Smooth muscle cell (in vitro differentiated cells): ENCODE results near the gene MTRFR. TPM values are rescaled to one million over a fixed set of nuclear protein-coding genes. Genes with fewer than 3 reads are reported as not detected.
"Not testable (repeated sequence)": the region's sequence is repeated elsewhere in the genome, so short reads cannot be mapped to it uniquely, and the experiment has no call there.

Source experiments
- DNase-seq: peaks from one replicate; lab custom pipeline; 2025; ENCODE audit not compliant: unreplicated experiment; lab: John Stamatoyannopoulos, UW
- H2AFZ ChIP-seq: fragments of 200-600 bp; sonication (generic); 2 replicates; pipeline ENCODE4 v1.6.0; 2016; ENCODE audit warnings: antibody characterized with exemption, low read depth, mild to moderate bottlenecking
- H3F3A ChIP-seq: fragments of 200-600 bp; sonication (generic); 2 replicates; pipeline ENCODE4 v1.6.0; 2017; ENCODE audit warnings: antibody characterized with exemption, low read depth
- H3K27ac ChIP-seq: fragments of 200-600 bp; sonication (generic); 2 replicates; pipeline ENCODE4 v1.5.1; 2016; ENCODE audit warnings: low read depth, mild to moderate bottlenecking
- H3K27me3 ChIP-seq: fragments of 200-600 bp; sonication (generic); 2 replicates; pipeline ENCODE4 v1.6.1; 2016; ENCODE audit warnings: low read depth, mild to moderate bottlenecking
- H3K36me3 ChIP-seq: fragments of 200-600 bp; sonication (generic); 2 replicates; pipeline ENCODE4 v1.5.1; 2016; ENCODE audit warnings: low read depth
- H3K4me1 ChIP-seq: fragments of 200-600 bp; sonication (generic); 2 replicates; pipeline ENCODE4 v1.5.1; 2016; ENCODE audit warnings: low read depth
- H3K4me2 ChIP-seq: fragments of 200-600 bp; sonication (generic); 2 replicates; pipeline ENCODE4 v1.6.0; 2016; ENCODE audit warnings: mild to moderate bottlenecking
- H3K4me3 ChIP-seq: fragments of 200-600 bp; sonication (generic); 2 replicates; pipeline ENCODE4 v1.5.1; 2016; ENCODE audit warnings: mild to moderate bottlenecking
- H3K79me2 ChIP-seq: fragments of 200-600 bp; sonication (generic); 2 replicates; pipeline ENCODE4 v1.6.0; 2016; ENCODE audit warnings: low read depth, mild to moderate bottlenecking
- H3K9ac ChIP-seq: fragments of 200-600 bp; sonication (generic); 2 replicates; pipeline ENCODE4 v1.6.0; 2016; ENCODE audit warnings: low read depth
- H3K9me3 ChIP-seq: fragments of 200-600 bp; sonication (generic); replicated peaks from 2 replicates; pipeline ENCODE4 v1.5.1; 2016; ENCODE audit warnings: low read depth
- H4K20me1 ChIP-seq: fragments of 200-600 bp; sonication (generic); 2 replicates; pipeline ENCODE4 v1.6.0; 2016; ENCODE audit warnings: low read depth
- CTCF ChIP-seq: fragments of 200-600 bp; sonication (generic); IDR thresholded peaks from 2 replicates; pipeline ENCODE4 v1.5.1; 2017; ENCODE audit warnings: borderline replicate concordance, mild to moderate bottlenecking, antibody characterized with exemption; ENCODE audit not compliant: insufficient read depth, poor library complexity, severe bottlenecking
- WGBS: methylation state at CpG from one replicate; pipeline ENCODE4 v1.1.7; 2016; ENCODE audit warnings: low lambda C conversion rate; 5-methylcytosine and 5-hydroxymethylcytosine counted together
- polyA plus RNA-seq: library from polyadenylated mRNA; unstranded; fragments of >200 nt; fragmentation: Nextera tagmentation; extraction: Ambion mirVana; gene quantifications from 2 replicates; pipeline ENCODE4 v1.2.1, GENCODE V29; 2016
- total RNA-seq: library from RNA; depleted of rRNA; stranded (reverse); fragments of >200 nt; gene quantifications from 2 replicates; pipeline ENCODE4 v1.2.3, GENCODE V29; 2014

MTRFR gene
- total and polyA plus RNA-seq, 2 experiments from 2014 or later, result 9.8 to 14.5 TPM

- H3K79me2 ChIP-seq, result no peaks in the 10 kb centered on the region
- no peaks in the 10 kb centered on the region for H3F3A ChIP-seq
- no peak overlapping the region for H3K4me2 ChIP-seq
- H3K9ac ChIP-seq, result no peak overlapping the region
- no peaks in the 10 kb centered on the region for H3K27me3 ChIP-seq
- no peaks in the 10 kb centered on the region for H3K9me3 ChIP-seq
- H3K4me3 ChIP-seq, result no peak overlapping the region
- no peaks in the 10 kb centered on the region for H4K20me1 ChIP-seq
- TF ChIP-seq CTCF, result no peak
- H3K4me1 ChIP-seq, result no peaks in the 10 kb centered on the region
- H3K36me3 ChIP-seq, result peaks cover 9% of the 10 kb centered on the region
- no peak for DNase-seq
- no peak overlapping the region for H3K27ac ChIP-seq
- WGBS, result 97% methylated on average over 7 of the region's 7 CpGs
- H2AFZ ChIP-seq, result no peak overlapping the region
These were observed 32.8 kb upstream of the MTRFR start for GRCh38 chr12:123200414-123200813.

- not testable (repeated sequence) for H4K20me1 ChIP-seq, H3K79me2 ChIP-seq, H3K4me3 ChIP-seq, H3K4me2 ChIP-seq, H3F3A ChIP-seq, H3K36me3 ChIP-seq, H3K4me1 ChIP-seq, H3K27me3 ChIP-seq, H3K9ac ChIP-seq, DNase-seq, H3K9me3 ChIP-seq, H3K27ac ChIP-seq, H2AFZ ChIP-seq
- WGBS, result 72% methylated on average over 3 of the region's 3 CpGs
These were observed 26.4 kb upstream of the MTRFR start for GRCh38 chr12:123206794-123207193.

GRCh38 chr12:123207815-123208214 lies 25.4 kb upstream of the MTRFR start:
- H3K36me3 ChIP-seq, H3K4me1 ChIP-seq, H3K79me2 ChIP-seq, H3K27ac ChIP-seq, H4K20me1 ChIP-seq, H2AFZ ChIP-seq, H3K9ac ChIP-seq, DNase-seq, H3K4me2 ChIP-seq, H3K9me3 ChIP-seq, H3K4me3 ChIP-seq, H3K27me3 ChIP-seq, H3F3A ChIP-seq: not testable (repeated sequence)
- WGBS, result over 99% methylated on average over 7 of the region's 7 CpGs

GRCh38 chr12:123223241-123223668 lies 10.0 kb upstream of the MTRFR start:
- peaks cover 8% of the 10 kb centered on the region for H3K79me2 ChIP-seq
- H3K27me3 ChIP-seq, result no peaks in the 10 kb centered on the region
- peaks cover 4% of the 10 kb centered on the region for H4K20me1 ChIP-seq
- H2AFZ ChIP-seq, result no peak overlapping the region
- no peaks in the 10 kb centered on the region for H3F3A ChIP-seq
- H3K27ac ChIP-seq, result no peak overlapping the region
- DNase-seq, result no peak
- no peaks in the 10 kb centered on the region for H3K4me1 ChIP-seq
- H3K4me3 ChIP-seq, result no peak overlapping the region
- 96% methylated on average over 11 of the region's 11 CpGs for WGBS
- H3K4me2 ChIP-seq, result no peak overlapping the region
- no peaks in the 10 kb centered on the region for H3K36me3 ChIP-seq
- no peak for TF ChIP-seq CTCF
- H3K9me3 ChIP-seq, result no peaks in the 10 kb centered on the region
- H3K9ac ChIP-seq, result no peak overlapping the region

GRCh38 chr12:123225443-123225842 lies 7.8 kb upstream of the MTRFR start:
- 86% methylated on average over 2 of the region's 2 CpGs for WGBS
- H4K20me1 ChIP-seq, result peaks cover 4% of the 10 kb centered on the region
- no peak for TF ChIP-seq CTCF
- no peak for DNase-seq
- no peak overlapping the region for H3K27ac ChIP-seq
- H3K4me3 ChIP-seq, result no peak overlapping the region
- peaks cover 5% of the 10 kb centered on the region for H3K4me1 ChIP-seq
- peaks cover 24% of the 10 kb centered on the region for H3K79me2 ChIP-seq
- no peak overlapping the region for H3K4me2 ChIP-seq
- no peak overlapping the region for H2AFZ ChIP-seq
- no peaks in the 10 kb centered on the region for H3F3A ChIP-seq
- no peaks in the 10 kb centered on the region for H3K36me3 ChIP-seq
- no peak overlapping the region for H3K9ac ChIP-seq
- no peaks in the 10 kb centered on the region for H3K27me3 ChIP-seq
- H3K9me3 ChIP-seq, result no peaks in the 10 kb centered on the region
